ENCODE data around the gene MOCS1. TPM values are rescaled to one million over a fixed set of nuclear protein-coding genes. Genes with fewer than 3 reads are reported as not detected.

Gene MOCS1
- total and polyA plus RNA-seq, 4 donors, result 6.7 to 36.2 (median 29.2) TPM

DNA sequence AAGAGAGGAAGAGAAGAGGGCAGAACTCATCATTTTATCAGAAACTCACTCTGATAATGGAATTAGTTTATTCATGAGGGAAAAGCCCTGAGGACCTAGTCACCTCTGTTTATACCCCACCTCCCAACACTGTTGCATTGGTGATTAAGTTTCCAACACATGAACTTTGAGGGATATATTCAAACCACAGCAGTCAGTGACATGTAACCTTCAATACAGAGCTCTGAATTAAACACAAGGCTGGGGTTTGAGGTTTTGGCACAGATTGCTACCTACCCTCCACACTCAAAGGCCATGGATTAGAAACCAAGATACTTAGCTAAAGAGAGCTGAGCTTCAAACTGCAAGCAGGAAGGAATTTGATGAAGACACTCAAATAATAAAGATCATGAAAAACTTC lies 48.5 kb upstream of the MOCS1 start:
- no peak for DNase-seq (ENCODE audit: low spot score)
- TF ChIP-seq HNF4G (IDR thresholded peaks at IDR 0.05), result no peak
- TF ChIP-seq, protein P1, sequence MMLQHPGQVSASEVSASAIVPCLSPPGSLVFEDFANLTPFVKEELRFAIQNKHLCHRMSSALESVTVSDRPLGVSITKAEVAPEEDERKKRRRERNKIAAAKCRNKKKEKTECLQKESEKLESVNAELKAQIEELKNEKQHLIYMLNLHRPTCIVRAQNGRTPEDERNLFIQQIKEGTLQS (IDR thresholded peaks at IDR 0.05), result no peak
- no peak for TF ChIP-seq RAD21 (IDR thresholded peaks at IDR 0.05)
- no peak for TF ChIP-seq YY1 (IDR thresholded peaks at IDR 0.05)
- TF ChIP-seq EGR1 (IDR thresholded peaks at IDR 0.05; ENCODE audit: low read depth in 2 of 2), result no peak
- TF ChIP-seq, protein P2, sequence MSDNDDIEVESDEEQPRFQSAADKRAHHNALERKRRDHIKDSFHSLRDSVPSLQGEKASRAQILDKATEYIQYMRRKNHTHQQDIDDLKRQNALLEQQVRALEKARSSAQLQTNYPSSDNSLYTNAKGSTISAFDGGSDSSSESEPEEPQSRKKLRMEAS (IDR thresholded peaks at IDR 0.05), result no peak
- TF ChIP-seq FOXA2 (IDR thresholded peaks at IDR 0.05), result no peak
- no peak overlapping the region for H3K9ac ChIP-seq (ENCODE audit: low read depth in 1 of 2, low read length in 2 of 2)

DNA sequence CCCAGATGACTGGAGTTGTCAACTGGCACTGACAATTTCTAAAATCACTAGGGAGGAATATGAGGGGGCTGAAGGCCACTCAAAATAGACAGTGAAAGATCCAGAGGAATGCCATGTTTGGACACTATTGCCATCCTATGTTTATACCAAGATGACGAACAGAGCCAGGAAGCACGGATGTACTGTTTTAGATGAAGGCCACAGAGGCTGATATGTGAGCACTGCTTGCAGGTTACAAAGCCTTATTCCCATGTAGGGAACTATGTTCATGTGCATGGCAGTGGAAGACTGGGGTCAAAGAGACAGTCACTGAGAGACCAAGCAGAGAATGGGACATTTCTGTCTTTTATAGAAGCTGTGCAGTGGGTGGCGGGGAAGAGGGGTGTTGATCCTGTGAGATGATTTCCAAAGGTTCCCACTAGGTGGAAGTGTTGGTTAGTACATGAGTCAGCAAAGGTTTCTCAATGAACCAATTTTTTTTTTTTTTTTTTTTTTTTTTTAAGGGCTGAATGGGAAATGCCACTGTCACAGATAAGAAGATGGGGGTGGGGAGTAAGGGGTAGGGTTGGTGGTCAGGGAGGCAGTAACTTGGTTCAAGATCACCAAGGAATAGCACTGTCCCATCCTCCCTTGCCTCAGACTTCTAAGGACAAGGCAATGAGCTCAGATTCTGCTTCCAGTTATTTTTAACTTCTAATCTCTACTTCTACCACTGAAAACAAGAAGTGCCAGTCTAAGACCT lies 46.7 kb upstream of the MOCS1 start:
- no peak overlapping the region for H3K4me3 ChIP-seq (ENCODE audit: low read depth in 1 of 3, low read length in 3 of 3)
- no peaks in the 10 kb centered on the region for H3K9me3 ChIP-seq (ENCODE audit: control insufficient read depth in 4 of 4, low read length in 3 of 4)
- TF ChIP-seq, protein P3, sequence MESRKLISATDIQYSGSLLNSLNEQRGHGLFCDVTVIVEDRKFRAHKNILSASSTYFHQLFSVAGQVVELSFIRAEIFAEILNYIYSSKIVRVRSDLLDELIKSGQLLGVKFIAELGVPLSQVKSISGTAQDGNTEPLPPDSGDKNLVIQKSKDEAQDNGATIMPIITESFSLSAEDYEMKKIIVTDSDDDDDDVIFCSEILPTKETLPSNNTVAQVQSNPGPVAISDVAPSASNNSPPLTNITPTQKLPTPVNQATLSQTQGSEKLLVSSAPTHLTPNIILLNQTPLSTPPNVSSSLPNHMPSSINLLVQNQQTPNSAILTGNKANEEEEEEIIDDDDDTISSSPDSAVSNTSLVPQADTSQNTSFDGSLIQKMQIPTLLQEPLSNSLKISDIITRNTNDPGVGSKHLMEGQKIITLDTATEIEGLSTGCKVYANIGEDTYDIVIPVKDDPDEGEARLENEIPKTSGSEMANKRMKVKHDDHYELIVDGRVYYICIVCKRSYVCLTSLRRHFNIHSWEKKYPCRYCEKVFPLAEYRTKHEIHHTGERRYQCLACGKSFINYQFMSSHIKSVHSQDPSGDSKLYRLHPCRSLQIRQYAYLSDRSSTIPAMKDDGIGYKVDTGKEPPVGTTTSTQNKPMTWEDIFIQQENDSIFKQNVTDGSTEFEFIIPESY (IDR thresholded peaks at IDR 0.05), result no peak
- TF ChIP-seq NR2F2 (IDR thresholded peaks at IDR 0.05) (peak; percentile 21), HNF4G (IDR thresholded peaks at IDR 0.05) (no peak), JUND (IDR thresholded peaks at IDR 0.05) (peak; percentile 31 to 40), HNF4A (conservative IDR thresholded peaks at IDR 0.05) (peak in 1 of 2 donors; percentile 14), TAF1 (conservative IDR thresholded peaks at IDR 0.05) (no peak), YY1 (IDR thresholded peaks at IDR 0.05) (no peak), FOXA2 (IDR thresholded peaks at IDR 0.05) (no peak), RAD21 (IDR thresholded peaks at IDR 0.05) (peak; percentile 88 to 89), RXRA (IDR thresholded peaks at IDR 0.05) (peak in 1 of 2 donors; percentile 18), SP1 (IDR thresholded peaks at IDR 0.05) (no peak), GABPA (IDR thresholded peaks at IDR 0.05 in 1 of 2, conservative IDR thresholded peaks at IDR 0.05 in 1 of 2) (no peak), EGR1 (IDR thresholded peaks at IDR 0.05; ENCODE audit: low read depth in 2 of 2) (no peak), FOXA1 (IDR thresholded peaks at IDR 0.05) (no peak)
- TF ChIP-seq, protein P1 (IDR thresholded peaks at IDR 0.05), result no peak
- TF ChIP-seq, protein P4, sequence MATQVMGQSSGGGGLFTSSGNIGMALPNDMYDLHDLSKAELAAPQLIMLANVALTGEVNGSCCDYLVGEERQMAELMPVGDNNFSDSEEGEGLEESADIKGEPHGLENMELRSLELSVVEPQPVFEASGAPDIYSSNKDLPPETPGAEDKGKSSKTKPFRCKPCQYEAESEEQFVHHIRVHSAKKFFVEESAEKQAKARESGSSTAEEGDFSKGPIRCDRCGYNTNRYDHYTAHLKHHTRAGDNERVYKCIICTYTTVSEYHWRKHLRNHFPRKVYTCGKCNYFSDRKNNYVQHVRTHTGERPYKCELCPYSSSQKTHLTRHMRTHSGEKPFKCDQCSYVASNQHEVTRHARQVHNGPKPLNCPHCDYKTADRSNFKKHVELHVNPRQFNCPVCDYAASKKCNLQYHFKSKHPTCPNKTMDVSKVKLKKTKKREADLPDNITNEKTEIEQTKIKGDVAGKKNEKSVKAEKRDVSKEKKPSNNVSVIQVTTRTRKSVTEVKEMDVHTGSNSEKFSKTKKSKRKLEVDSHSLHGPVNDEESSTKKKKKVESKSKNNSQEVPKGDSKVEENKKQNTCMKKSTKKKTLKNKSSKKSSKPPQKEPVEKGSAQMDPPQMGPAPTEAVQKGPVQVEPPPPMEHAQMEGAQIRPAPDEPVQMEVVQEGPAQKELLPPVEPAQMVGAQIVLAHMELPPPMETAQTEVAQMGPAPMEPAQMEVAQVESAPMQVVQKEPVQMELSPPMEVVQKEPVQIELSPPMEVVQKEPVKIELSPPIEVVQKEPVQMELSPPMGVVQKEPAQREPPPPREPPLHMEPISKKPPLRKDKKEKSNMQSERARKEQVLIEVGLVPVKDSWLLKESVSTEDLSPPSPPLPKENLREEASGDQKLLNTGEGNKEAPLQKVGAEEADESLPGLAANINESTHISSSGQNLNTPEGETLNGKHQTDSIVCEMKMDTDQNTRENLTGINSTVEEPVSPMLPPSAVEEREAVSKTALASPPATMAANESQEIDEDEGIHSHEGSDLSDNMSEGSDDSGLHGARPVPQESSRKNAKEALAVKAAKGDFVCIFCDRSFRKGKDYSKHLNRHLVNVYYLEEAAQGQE (IDR thresholded peaks at IDR 0.05), result no peak
- TF ChIP-seq, protein P5, sequence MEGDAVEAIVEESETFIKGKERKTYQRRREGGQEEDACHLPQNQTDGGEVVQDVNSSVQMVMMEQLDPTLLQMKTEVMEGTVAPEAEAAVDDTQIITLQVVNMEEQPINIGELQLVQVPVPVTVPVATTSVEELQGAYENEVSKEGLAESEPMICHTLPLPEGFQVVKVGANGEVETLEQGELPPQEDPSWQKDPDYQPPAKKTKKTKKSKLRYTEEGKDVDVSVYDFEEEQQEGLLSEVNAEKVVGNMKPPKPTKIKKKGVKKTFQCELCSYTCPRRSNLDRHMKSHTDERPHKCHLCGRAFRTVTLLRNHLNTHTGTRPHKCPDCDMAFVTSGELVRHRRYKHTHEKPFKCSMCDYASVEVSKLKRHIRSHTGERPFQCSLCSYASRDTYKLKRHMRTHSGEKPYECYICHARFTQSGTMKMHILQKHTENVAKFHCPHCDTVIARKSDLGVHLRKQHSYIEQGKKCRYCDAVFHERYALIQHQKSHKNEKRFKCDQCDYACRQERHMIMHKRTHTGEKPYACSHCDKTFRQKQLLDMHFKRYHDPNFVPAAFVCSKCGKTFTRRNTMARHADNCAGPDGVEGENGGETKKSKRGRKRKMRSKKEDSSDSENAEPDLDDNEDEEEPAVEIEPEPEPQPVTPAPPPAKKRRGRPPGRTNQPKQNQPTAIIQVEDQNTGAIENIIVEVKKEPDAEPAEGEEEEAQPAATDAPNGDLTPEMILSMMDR (IDR thresholded peaks at IDR 0.05; ENCODE audit: low read depth, low read length, missing input control), result peak; percentile 62
- TF ChIP-seq, protein P2 (IDR thresholded peaks at IDR 0.05), result no peak
- no peaks in the 10 kb centered on the region for H3K36me3 ChIP-seq (ENCODE audit: control insufficient read depth in 4 of 4, insufficient read depth in 3 of 4, low read depth in 1 of 4, low read length in 3 of 4)
- H3K4me1 ChIP-seq (ENCODE audit: control insufficient read depth in 4 of 4, insufficient read depth in 4 of 4, low read length in 3 of 4), result peaks cover 4 to 27% (median 17%) of the 10 kb centered on the region in 4 donors
- 33% methylated on average over 3 of the region's 3 CpGs for WGBS
- H3K27ac ChIP-seq (ENCODE audit: low read depth in 1 of 2, low read length in 2 of 2), result no peak overlapping the region
- H3K9ac ChIP-seq (ENCODE audit: low read depth in 1 of 2, low read length in 2 of 2), result no peak overlapping the region
- no peak for DNase-seq (ENCODE audit: low spot score)
- H3K27me3 ChIP-seq (ENCODE audit: control insufficient read depth in 4 of 4, insufficient read depth in 4 of 4, low read length in 3 of 4), result no peaks in the 10 kb centered on the region

More for the DNA sequence above, 48.5 kb upstream of the MOCS1 start:
- Histone ChIP-seq H3K9me3 (ENCODE audit: control insufficient read depth in 4 of 4, low read length in 3 of 4) (no peaks in the 10 kb centered on the region), H3K36me3 (ENCODE audit: control insufficient read depth in 4 of 4, insufficient read depth in 3 of 4, low read depth in 1 of 4, low read length in 3 of 4) (no peaks in the 10 kb centered on the region), H3K27ac (ENCODE audit: low read depth in 1 of 2, low read length in 2 of 2) (no peak overlapping the region), H3K27me3 (ENCODE audit: control insufficient read depth in 4 of 4, insufficient read depth in 4 of 4, low read length in 3 of 4) (no peaks in the 10 kb centered on the region), H3K4me3 (ENCODE audit: low read depth in 1 of 3, low read length in 3 of 3) (no peak overlapping the region), H3K4me1 (ENCODE audit: control insufficient read depth in 4 of 4, insufficient read depth in 4 of 4, low read length in 3 of 4) (peaks cover 4 to 27% (median 17%) of the 10 kb centered on the region in 4 donors)

Data from liver (tissue), 9 donors.